HEK293 (cell line): Measurements from ENCODE around the gene GBA2.

Source experiments
- CTCF ChIA-PET: fragments of 350-600 bp; formaldehyde crosslinking; extraction: SDS; loops from one replicate; lab custom pipeline; 2021; ENCODE audit warnings: antibody characterized with exemption; lab: Yijun Ruan, JAX
- POLR2A ChIA-PET: fragments of 300-600 bp; formaldehyde crosslinking; extraction: SDS; loops from one replicate; lab custom pipeline; 2020; ENCODE audit warnings: antibody characterized with exemption, inconsistent platforms; lab: Yijun Ruan, JAX
- H3K27ac ChIP-seq: fragments of 200-500 bp; sonication (Bioruptor generic); 2 replicates; pipeline ENCODE4 v1.5.1; 2014; ENCODE audit warnings: low read depth, low read length, control low read depth, inconsistent platforms; ENCODE audit errors: extremely low read depth
- H3K36me3 ChIP-seq, 2 experiments: fragments of 200-500 bp in 1 of 2; sonication (Bioruptor generic) in 1 of 2; 1 replicate in 1 of 2; 2 replicates in 1 of 2; pipeline ENCODE4 v1.5.1; 2014 to 2017; ENCODE audit warnings: inconsistent platforms in 2 of 2, low read length in 2 of 2; ENCODE audit not compliant: control insufficient read depth in 2 of 2, insufficient read depth in 1 of 2
- H3K4me1 ChIP-seq: fragments of 200-500 bp; sonication (Bioruptor generic); 2 replicates; pipeline ENCODE4 v1.5.1; 2014; ENCODE audit warnings: mild to moderate bottlenecking, low read length, inconsistent platforms; ENCODE audit not compliant: control insufficient read depth, insufficient read depth
- H3K4me3 ChIP-seq: 2 replicates; pipeline ENCODE4 v1.5.1; 2011; ENCODE audit warnings: low read depth, mild to moderate bottlenecking, control low read depth, low read length, moderate library complexity
- H3K9me3 ChIP-seq: fragments of 200-500 bp; sonication (Bioruptor generic); 2 replicates; pipeline ENCODE4 v1.5.1; 2014; ENCODE audit warnings: low read depth, low read length, inconsistent platforms; ENCODE audit not compliant: control insufficient read depth, insufficient read depth
- KLF8 ChIP-seq: fragments of 450-650 bp; formaldehyde crosslinking; IDR thresholded peaks from 2 replicates; pipeline ENCODE4 v1.5.1; 2016; ENCODE audit warnings: missing biosample characterization, missing genetic modification characterization
- MZF1 ChIP-seq: fragments of 450-650 bp; formaldehyde crosslinking; IDR thresholded peaks from 2 replicates; pipeline ENCODE4 v1.5.1; 2017; ENCODE audit warnings: missing biosample characterization, missing genetic modification characterization, borderline replicate concordance
- OSR2 ChIP-seq: fragments of 450-650 bp; formaldehyde crosslinking; IDR thresholded peaks from 2 replicates; pipeline ENCODE4 v1.5.1; 2016; ENCODE audit warnings: missing biosample characterization, missing genetic modification characterization
- ZFP3 ChIP-seq: fragments of 450-650 bp; formaldehyde crosslinking; IDR thresholded peaks from 2 replicates; pipeline ENCODE4 v1.5.1; 2016; ENCODE audit warnings: low read depth, missing biosample characterization, missing genetic modification characterization
- ZFP69B ChIP-seq: fragments of 450-650 bp; formaldehyde crosslinking; IDR thresholded peaks from 2 replicates; pipeline ENCODE4 v1.5.1; 2016; ENCODE audit warnings: missing biosample characterization, missing genetic modification characterization
- ZNF10 ChIP-seq: fragments of 450-650 bp; formaldehyde crosslinking; IDR thresholded peaks from 2 replicates; pipeline ENCODE4 v1.5.1; 2017; ENCODE audit warnings: missing biosample characterization, missing genetic modification characterization
- ZNF138 ChIP-seq: fragments of 450-650 bp; formaldehyde crosslinking; IDR thresholded peaks from 2 replicates; pipeline ENCODE4 v1.5.1; 2016; ENCODE audit warnings: missing biosample characterization, missing genetic modification characterization, borderline replicate concordance
- ZNF157 ChIP-seq: fragments of 450-650 bp; formaldehyde crosslinking; IDR thresholded peaks from 2 replicates; pipeline ENCODE4 v1.5.1; 2016; ENCODE audit warnings: missing biosample characterization, missing genetic modification characterization
- ZNF19 ChIP-seq: fragments of 450-650 bp; formaldehyde crosslinking; IDR thresholded peaks from 2 replicates; pipeline ENCODE4; 2016; ENCODE audit warnings: missing biosample characterization, missing genetic modification characterization, low read depth
- ZNF248 ChIP-seq: fragments of 450-650 bp; formaldehyde crosslinking; IDR thresholded peaks from 2 replicates; pipeline ENCODE4 v1.5.1; 2017; ENCODE audit warnings: missing biosample characterization, missing genetic modification characterization
- ZNF433 ChIP-seq: fragments of 450-650 bp; formaldehyde crosslinking; IDR thresholded peaks from 2 replicates; pipeline ENCODE4 v1.5.1; 2016; ENCODE audit warnings: missing biosample characterization, missing genetic modification characterization, low read depth
- ZNF48 ChIP-seq: fragments of 450-650 bp; formaldehyde crosslinking; IDR thresholded peaks from 2 replicates; pipeline ENCODE4 v1.5.1; 2016; ENCODE audit warnings: missing biosample characterization, missing genetic modification characterization
- ZNF510 ChIP-seq: fragments of 450-650 bp; formaldehyde crosslinking; IDR thresholded peaks from 2 replicates; pipeline ENCODE4 v1.5.1; 2018; ENCODE audit warnings: mild to moderate bottlenecking, missing genetic modification characterization, missing biosample characterization; ENCODE audit not compliant: insufficient replicate concordance
- ZNF544 ChIP-seq: fragments of 450-650 bp; formaldehyde crosslinking; IDR thresholded peaks from 2 replicates; pipeline ENCODE4 v1.5.0; 2017; ENCODE audit warnings: missing biosample characterization, missing genetic modification characterization
- ZNF623 ChIP-seq: fragments of 450-650 bp; formaldehyde crosslinking; IDR thresholded peaks from 2 replicates; pipeline ENCODE4 v1.5.1; 2016; ENCODE audit warnings: missing biosample characterization, missing genetic modification characterization
- ZNF792 ChIP-seq: fragments of 450-650 bp; formaldehyde crosslinking; IDR thresholded peaks from 2 replicates; pipeline ENCODE4 v1.5.1; 2016; ENCODE audit warnings: missing biosample characterization, missing genetic modification characterization
- ZNF837 ChIP-seq: fragments of 450-650 bp; formaldehyde crosslinking; IDR thresholded peaks from 2 replicates; pipeline ENCODE4 v1.5.1; 2016; ENCODE audit warnings: missing biosample characterization, missing genetic modification characterization
- TF ChIP-seq, protein P1 (sequence below): fragments of 450-650 bp; formaldehyde crosslinking; IDR thresholded peaks from 2 replicates; pipeline ENCODE4 v1.5.1; 2017; ENCODE audit warnings: missing biosample characterization, missing genetic modification characterization
- TF ChIP-seq, protein P2 (sequence below): fragments of 450-650 bp; formaldehyde crosslinking; IDR thresholded peaks from 2 replicates; pipeline ENCODE4 v1.5.1; 2016; ENCODE audit warnings: missing biosample characterization, missing genetic modification characterization
- TF ChIP-seq, protein P3 (sequence below): fragments of 450-650 bp; formaldehyde crosslinking; IDR thresholded peaks from 2 replicates; pipeline ENCODE4 v1.5.1; 2016; ENCODE audit warnings: missing biosample characterization, missing genetic modification characterization, low read depth

Gene GBA2

DNA sequence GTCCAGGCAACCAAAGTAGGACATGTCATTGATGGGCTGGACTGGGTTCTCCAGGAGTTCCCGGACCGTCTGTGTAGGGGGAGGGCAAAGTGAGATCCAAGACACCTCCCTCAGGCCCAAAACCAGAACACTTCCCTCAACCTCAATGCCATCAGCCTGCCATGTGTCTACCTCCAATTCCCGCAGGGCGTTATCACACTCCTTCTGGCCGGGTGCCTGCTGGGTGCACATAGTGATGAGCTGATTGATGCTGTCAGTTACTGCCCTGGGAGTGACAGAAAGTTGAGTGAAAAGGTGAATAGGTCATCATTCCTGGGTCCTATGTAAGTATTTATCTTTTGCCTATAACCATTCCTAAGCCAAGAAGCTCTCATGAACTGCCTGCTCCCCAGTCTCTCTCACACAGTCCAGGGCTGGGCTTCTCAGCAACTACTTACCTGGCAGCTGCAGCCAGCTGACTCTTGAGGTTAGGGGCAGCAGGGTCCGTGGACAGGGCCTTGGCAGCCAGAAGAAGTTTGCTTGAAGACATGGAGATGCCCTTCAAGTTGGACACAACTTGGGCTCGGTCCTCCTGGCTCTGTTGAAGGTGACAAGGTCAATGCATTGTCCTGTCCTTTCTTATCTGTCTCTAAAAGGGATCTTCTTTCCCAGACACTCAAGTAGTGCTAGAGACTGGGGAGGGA, 38.1 kb downstream of the GBA2 start:
- TF ChIP-seq, protein P1, sequence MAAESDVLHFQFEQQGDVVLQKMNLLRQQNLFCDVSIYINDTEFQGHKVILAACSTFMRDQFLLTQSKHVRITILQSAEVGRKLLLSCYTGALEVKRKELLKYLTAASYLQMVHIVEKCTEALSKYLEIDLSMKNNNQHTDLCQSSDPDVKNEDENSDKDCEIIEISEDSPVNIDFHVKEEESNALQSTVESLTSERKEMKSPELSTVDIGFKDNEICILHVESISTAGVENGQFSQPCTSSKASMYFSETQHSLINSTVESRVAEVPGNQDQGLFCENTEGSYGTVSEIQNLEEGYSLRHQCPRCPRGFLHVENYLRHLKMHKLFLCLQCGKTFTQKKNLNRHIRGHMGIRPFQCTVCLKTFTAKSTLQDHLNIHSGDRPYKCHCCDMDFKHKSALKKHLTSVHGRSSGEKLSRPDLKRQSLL (tag by site-specific recombination), result no peak
- TF ChIP-seq ZNF157 (tag by site-specific recombination), result no peak
- TF ChIP-seq ZNF248, result no peak
- no peak for TF ChIP-seq ZNF510 (tag by site-specific recombination)
- no peak for TF ChIP-seq ZNF433
- TF ChIP-seq OSR2 (tag by site-specific recombination), result no peak
- TF ChIP-seq, protein P2, sequence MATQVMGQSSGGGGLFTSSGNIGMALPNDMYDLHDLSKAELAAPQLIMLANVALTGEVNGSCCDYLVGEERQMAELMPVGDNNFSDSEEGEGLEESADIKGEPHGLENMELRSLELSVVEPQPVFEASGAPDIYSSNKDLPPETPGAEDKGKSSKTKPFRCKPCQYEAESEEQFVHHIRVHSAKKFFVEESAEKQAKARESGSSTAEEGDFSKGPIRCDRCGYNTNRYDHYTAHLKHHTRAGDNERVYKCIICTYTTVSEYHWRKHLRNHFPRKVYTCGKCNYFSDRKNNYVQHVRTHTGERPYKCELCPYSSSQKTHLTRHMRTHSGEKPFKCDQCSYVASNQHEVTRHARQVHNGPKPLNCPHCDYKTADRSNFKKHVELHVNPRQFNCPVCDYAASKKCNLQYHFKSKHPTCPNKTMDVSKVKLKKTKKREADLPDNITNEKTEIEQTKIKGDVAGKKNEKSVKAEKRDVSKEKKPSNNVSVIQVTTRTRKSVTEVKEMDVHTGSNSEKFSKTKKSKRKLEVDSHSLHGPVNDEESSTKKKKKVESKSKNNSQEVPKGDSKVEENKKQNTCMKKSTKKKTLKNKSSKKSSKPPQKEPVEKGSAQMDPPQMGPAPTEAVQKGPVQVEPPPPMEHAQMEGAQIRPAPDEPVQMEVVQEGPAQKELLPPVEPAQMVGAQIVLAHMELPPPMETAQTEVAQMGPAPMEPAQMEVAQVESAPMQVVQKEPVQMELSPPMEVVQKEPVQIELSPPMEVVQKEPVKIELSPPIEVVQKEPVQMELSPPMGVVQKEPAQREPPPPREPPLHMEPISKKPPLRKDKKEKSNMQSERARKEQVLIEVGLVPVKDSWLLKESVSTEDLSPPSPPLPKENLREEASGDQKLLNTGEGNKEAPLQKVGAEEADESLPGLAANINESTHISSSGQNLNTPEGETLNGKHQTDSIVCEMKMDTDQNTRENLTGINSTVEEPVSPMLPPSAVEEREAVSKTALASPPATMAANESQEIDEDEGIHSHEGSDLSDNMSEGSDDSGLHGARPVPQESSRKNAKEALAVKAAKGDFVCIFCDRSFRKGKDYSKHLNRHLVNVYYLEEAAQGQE (tag by site-specific recombination), result no peak
- no peak for TF ChIP-seq ZNF48 (tag by site-specific recombination)
- TF ChIP-seq ZNF792 (tag by site-specific recombination), result no peak
- TF ChIP-seq ZNF10 (tag by site-specific recombination), result no peak
- no peak for TF ChIP-seq ZNF544 (tag by site-specific recombination)
- Histone ChIP-seq H3K27ac (no peak overlapping the region), H3K4me1 (no peaks in the 10 kb centered on the region), H3K36me3 (peaks cover 34 to 91% of the 10 kb centered on the region in 2 experiments), H3K9me3 (no peaks in the 10 kb centered on the region), H3K4me3 (no peak overlapping the region)
- POLR2A ChIA-PET, result interaction anchor here (0.9 to 1.5 kb wide), 2 partner anchors 21 to 53 kb away, joined by 3 read pairs; partner anchors contain the start of genes CREB3 and TLN1
- CTCF ChIA-PET, result interaction anchor here (0.8 to 6.4 kb wide), 3 partner anchors 14 to 50 kb away, joined by 3 to 47 read pairs (median 4); no protein-coding TSS in a partner anchor

DNA sequence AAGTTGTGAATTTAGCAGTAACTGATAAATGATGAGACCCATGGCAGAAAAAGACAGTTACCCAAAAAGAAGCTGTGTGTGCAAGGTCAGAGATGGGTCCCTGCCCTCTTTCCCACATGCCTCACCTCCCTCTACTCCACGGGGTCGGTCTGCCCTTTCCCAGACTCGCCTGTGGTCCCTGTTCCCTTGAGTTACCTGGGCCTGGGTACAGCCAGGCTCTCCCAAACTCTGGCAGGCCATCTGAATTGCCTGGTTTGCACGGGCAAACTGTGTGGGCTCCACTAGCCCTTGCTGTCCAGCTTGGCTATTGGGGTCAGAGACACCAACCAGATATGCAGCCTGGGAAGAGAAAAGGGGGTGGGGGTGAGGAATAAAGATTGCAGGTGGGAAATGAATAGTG, 40.9 kb downstream of the GBA2 start:
- POLR2A ChIA-PET, result no interaction called here
- CTCF ChIA-PET, result interaction anchor here (0.6 to 6.4 kb wide), 7 partner anchors 7 to 1117 kb away, joined by 3 to 47 read pairs (median 3); no protein-coding TSS in a partner anchor
- Histone ChIP-seq H3K4me3 (no peak overlapping the region), H3K4me1 (no peaks in the 10 kb centered on the region), H3K27ac (no peak overlapping the region), H3K36me3 (peaks cover 22 to 93% of the 10 kb centered on the region in 2 experiments), H3K9me3 (no peaks in the 10 kb centered on the region)
- TF ChIP-seq ZNF138 (tag by site-specific recombination), result no peak
- TF ChIP-seq, protein P3, sequence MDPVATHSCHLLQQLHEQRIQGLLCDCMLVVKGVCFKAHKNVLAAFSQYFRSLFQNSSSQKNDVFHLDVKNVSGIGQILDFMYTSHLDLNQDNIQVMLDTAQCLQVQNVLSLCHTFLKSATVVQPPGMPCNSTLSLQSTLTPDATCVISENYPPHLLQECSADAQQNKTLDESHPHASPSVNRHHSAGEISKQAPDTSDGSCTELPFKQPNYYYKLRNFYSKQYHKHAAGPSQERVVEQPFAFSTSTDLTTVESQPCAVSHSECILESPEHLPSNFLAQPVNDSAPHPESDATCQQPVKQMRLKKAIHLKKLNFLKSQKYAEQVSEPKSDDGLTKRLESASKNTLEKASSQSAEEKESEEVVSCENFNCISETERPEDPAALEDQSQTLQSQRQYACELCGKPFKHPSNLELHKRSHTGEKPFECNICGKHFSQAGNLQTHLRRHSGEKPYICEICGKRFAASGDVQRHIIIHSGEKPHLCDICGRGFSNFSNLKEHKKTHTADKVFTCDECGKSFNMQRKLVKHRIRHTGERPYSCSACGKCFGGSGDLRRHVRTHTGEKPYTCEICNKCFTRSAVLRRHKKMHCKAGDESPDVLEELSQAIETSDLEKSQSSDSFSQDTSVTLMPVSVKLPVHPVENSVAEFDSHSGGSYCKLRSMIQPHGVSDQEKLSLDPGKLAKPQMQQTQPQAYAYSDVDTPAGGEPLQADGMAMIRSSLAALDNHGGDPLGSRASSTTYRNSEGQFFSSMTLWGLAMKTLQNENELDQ (tag by site-specific recombination), result no peak
- no peak for TF ChIP-seq MZF1 (tag by site-specific recombination)
- no peak for TF ChIP-seq ZFP3 (tag by site-specific recombination)
- no peak for TF ChIP-seq KLF8
- no peak for TF ChIP-seq ZNF837
- no peak for TF ChIP-seq ZNF19
- TF ChIP-seq ZNF623 (tag by site-specific recombination), result no peak
- no peak for TF ChIP-seq ZFP69B (tag by site-specific recombination)
- TF ChIP-seq, protein P2 (tag by site-specific recombination), result no peak
